K562 (cell line): ENCODE measurements around the gene PARK7. TPM values are rescaled to one million over a fixed set of nuclear protein-coding genes. Genes with fewer than 3 reads are reported as not detected.
A peak's percentile ranks its signal among the peaks of the same experiment; 100 is the strongest.

Experiments
- ARNT ChIP-seq, 2 experiments: fragments of 450-650 bp; IDR thresholded peaks; 2 replicates each; pipeline ENCODE4 v1.6.1; 2016; ENCODE audit warnings: mild to moderate bottlenecking in 1 of 2
- BRD9 ChIP-seq: fragments of 450-650 bp; IDR thresholded peaks from 2 replicates; pipeline ENCODE4 v1.6.1; 2018; ENCODE audit warnings: low read depth; ENCODE audit not compliant: partially characterized antibody
- BRF1 ChIP-seq: IDR thresholded peaks from 3 replicates; pipeline ENCODE4 v1.6.1; 2011; ENCODE audit warnings: borderline replicate concordance, mild to moderate bottlenecking; ENCODE audit not compliant: insufficient read length; ENCODE audit errors: extremely low read depth
- CHD2 ChIP-seq: IDR thresholded peaks from 2 replicates; pipeline ENCODE4 v1.6.1; 2011; ENCODE audit warnings: low read depth, low read length
- CSDE1 ChIP-seq, 2 experiments: fragments of 450-650 bp; IDR thresholded peaks; 2 replicates each; pipeline ENCODE4 v1.6.1; 2016; ENCODE audit warnings: mild to moderate bottlenecking in 1 of 2
- DIDO1 ChIP-seq: fragments of 450-650 bp; IDR thresholded peaks from 2 replicates; pipeline ENCODE4 v1.6.1; 2016; ENCODE audit warnings: low read depth, missing biosample characterization, missing genetic modification characterization
- DPF2 ChIP-seq: fragments of 450-650 bp; IDR thresholded peaks from 2 replicates; pipeline ENCODE4 v1.6.1; 2016
- GATA2 ChIP-seq: sonication (generic); formaldehyde crosslinking; IDR thresholded peaks from 2 replicates; pipeline ENCODE4 v1.4.0; 2020; ENCODE audit warnings: mild to moderate bottlenecking, missing genetic modification reagents
- GATAD2B ChIP-seq: fragments of 450-650 bp; IDR thresholded peaks from 2 replicates; pipeline ENCODE4 v1.6.1; 2017; ENCODE audit warnings: mild to moderate bottlenecking, borderline replicate concordance
- HSF4 ChIP-seq: fragments of 250-450 bp; sonication (Bioruptor Pico); IDR thresholded peaks from 2 replicates; pipeline ENCODE4 v2.1.2; 2022; ENCODE audit warnings: mild to moderate bottlenecking, moderate library complexity, borderline replicate concordance
- MED1 ChIP-seq: sonication (generic); formaldehyde crosslinking; IDR thresholded peaks from 2 replicates; pipeline ENCODE4 v1.8.1; 2023; ENCODE audit warnings: missing genetic modification reagents, borderline replicate concordance
- MTA3 ChIP-seq: fragments of 450-650 bp; formaldehyde crosslinking; IDR thresholded peaks from 2 replicates; pipeline ENCODE4 v1.6.1; 2017; ENCODE audit warnings: mild to moderate bottlenecking, borderline replicate concordance
- NCOA4 ChIP-seq: fragments of 450-650 bp; IDR thresholded peaks from 2 replicates; pipeline ENCODE4 v1.6.1; 2018; ENCODE audit warnings: mild to moderate bottlenecking; ENCODE audit not compliant: partially characterized antibody
- NR2F6 ChIP-seq: fragments of 450-650 bp; formaldehyde crosslinking; IDR thresholded peaks from 2 replicates; pipeline ENCODE4 v1.4.0; 2020; ENCODE audit warnings: mild to moderate bottlenecking
- PYGO2 ChIP-seq: fragments of 450-650 bp; IDR thresholded peaks from 2 replicates; pipeline ENCODE4 v1.6.1; 2016; ENCODE audit warnings: mild to moderate bottlenecking, missing genetic modification characterization, moderate library complexity, missing compliant biosample characterization
- RAD21 ChIP-seq, 2 experiments: fragments of 250-450 bp in 1 of 2; fragments of 450-650 bp in 1 of 2; sonication (Bioruptor Pico) in 1 of 2; formaldehyde crosslinking in 1 of 2; IDR thresholded peaks in 1 of 2; conservative IDR thresholded peaks in 1 of 2; 2 replicates each; pipeline versions ENCODE4 v1.4.0 to v1.8.0; 2020 to 2022; ENCODE audit warnings: mild to moderate bottlenecking in 2 of 2, moderate library complexity in 1 of 2
- RBFOX2 ChIP-seq: fragments of 200-400 bp; formaldehyde crosslinking; IDR thresholded peaks from 2 replicates; pipeline ENCODE4 v1.6.1; 2017; ENCODE audit warnings: low read depth, mild to moderate bottlenecking, low read length, moderate library complexity
- TAF7 ChIP-seq: fragments of 450-650 bp; IDR thresholded peaks from 2 replicates; pipeline ENCODE4 v1.6.1; 2016; ENCODE audit warnings: missing genetic modification characterization, missing compliant biosample characterization
- TARDBP ChIP-seq: fragments of 450-650 bp; IDR thresholded peaks from 2 replicates; pipeline ENCODE4 v1.6.1; 2016
- ZBTB33 ChIP-seq: sonication (generic); formaldehyde crosslinking; IDR thresholded peaks from 2 replicates; pipeline ENCODE4 v1.8.1; 2023; ENCODE audit warnings: mild to moderate bottlenecking, missing genetic modification reagents
- ZBTB34 ChIP-seq: fragments of 250-450 bp; sonication (Bioruptor Pico); IDR thresholded peaks from 2 replicates; pipeline ENCODE4 v1.8.0; 2021; ENCODE audit warnings: mild to moderate bottlenecking, moderate library complexity
- ZNF354B ChIP-seq: fragments of 250-450 bp; sonication (Bioruptor Pico); IDR thresholded peaks from 2 replicates; pipeline ENCODE4 v1.4.0; 2020
- ZNF436 ChIP-seq: fragments of 250-450, 450-650 bp; sonication (Bioruptor Pico); formaldehyde crosslinking; IDR thresholded peaks from 2 replicates; pipeline ENCODE4 v1.7.0; 2020; ENCODE audit warnings: mild to moderate bottlenecking
- polyA plus RNA-seq, 8 experiments: library from polyadenylated mRNA; depleted of rRNA in 4 of 8; stranded (reverse) in 5 of 8; unstranded in 3 of 8; fragments of >200 nt; fragmentation: Nextera tagmentation in 2 of 8; fragmentation: Illumina TruSeq in 1 of 8; extraction: Ambion mirVana in 2 of 8; extraction: Trizol in 1 of 8; gene quantifications; 2 replicates each; pipeline versions ENCODE4 v1.2.1 to v1.2.3, GENCODE V29; 2011 to 2014; ENCODE audit warnings: inconsistent platforms in 1 of 8, missing spikeins in 1 of 8
- total RNA-seq, 7 experiments: library from RNA; depleted of rRNA in 6 of 7; stranded (reverse); fragments of >200 nt in 6 of 7; fragmentation: Illumina TruSeq in 2 of 7; extraction: Trizol in 2 of 7; gene quantifications; 2 replicates each; pipeline versions ENCODE4 v1.2.1 to v1.2.3, GENCODE V29; 2011 to 2021; ENCODE audit warnings: low replicate concordance in 1 of 7
- TF ChIP-seq, protein P1 (sequence below): fragments of 250-450 bp; sonication (Bioruptor Pico); IDR thresholded peaks from 2 replicates; pipeline ENCODE4 v1.4.0; 2020; ENCODE audit warnings: mild to moderate bottlenecking

The PARK7 gene
- total and polyA plus RNA-seq, 9 of the 15 experiments (the other 6 are each of a cell fraction or from before 2014, with no cell fraction given), result 374 to 1,298 (median 484) TPM

- TF ChIP-seq ZBTB33 (CRISPR knock-in tag) (no peak), CSDE1 (IDR thresholded peaks at IDR 0.05) (no peak), RAD21 (CRISPR knock-in tag; conservative IDR thresholded peaks at IDR 0.05 in 1 of 2, IDR thresholded peaks at IDR 0.05 in 1 of 2) (peak; percentile 7 to 28; a peak in 1 of 4 replicates), RBFOX2 (0 out of 2 replicates have a peak, but pooled peaks have one; percentile 25), ZNF436 (no peak), NCOA4 (no peak), ARNT (IDR thresholded peaks at IDR 0.05) (peak in 1 of 2 experiments; percentile 80; a peak in 1 of 4 replicates), BRD9 (no peak), MED1 (CRISPR knock-in tag) (no peak), GATAD2B (peak; percentile 62; the same call in 1 of the 2 replicates), ZBTB34 (CRISPR knock-in tag) (no peak), TAF7 (tag) (no peak), DIDO1 (tag) (no peak), PYGO2 (no peak), ZNF354B (CRISPR knock-in tag) (no peak), MTA3 (no peak), BRF1 (no peak), GATA2 (CRISPR knock-in tag) (peak; percentile 90), CHD2 (0 out of 2 replicates have a peak, but pooled peaks have one; percentile 24), HSF4 (CRISPR knock-in tag) (no peak), NR2F6 (CRISPR knock-in tag) (no peak), DPF2 (peak; percentile 93), TARDBP (no peak)
- TF ChIP-seq, protein P1, sequence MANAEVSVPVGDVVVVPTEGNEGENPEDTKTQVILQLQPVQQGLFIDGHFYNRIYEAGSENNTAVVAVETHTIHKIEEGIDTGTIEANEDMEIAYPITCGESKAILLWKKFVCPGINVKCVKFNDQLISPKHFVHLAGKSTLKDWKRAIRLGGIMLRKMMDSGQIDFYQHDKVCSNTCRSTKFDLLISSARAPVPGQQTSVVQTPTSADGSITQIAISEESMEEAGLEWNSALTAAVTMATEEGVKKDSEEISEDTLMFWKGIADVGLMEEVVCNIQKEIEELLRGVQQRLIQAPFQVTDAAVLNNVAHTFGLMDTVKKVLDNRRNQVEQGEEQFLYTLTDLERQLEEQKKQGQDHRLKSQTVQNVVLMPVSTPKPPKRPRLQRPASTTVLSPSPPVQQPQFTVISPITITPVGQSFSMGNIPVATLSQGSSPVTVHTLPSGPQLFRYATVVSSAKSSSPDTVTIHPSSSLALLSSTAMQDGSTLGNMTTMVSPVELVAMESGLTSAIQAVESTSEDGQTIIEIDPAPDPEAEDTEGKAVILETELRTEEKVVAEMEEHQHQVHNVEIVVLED (CRISPR knock-in tag), result no peak
Observed at GRCh38 chr1:8004803-8005573, 43.5 kb downstream of the PARK7 start (continued).
